Neural crest cell (in vitro differentiated cells): Measurements from ENCODE around the gene ARHGAP15. TPM values are rescaled to one million over a fixed set of nuclear protein-coding genes. Genes with fewer than 3 reads are reported as not detected.
A peak's percentile ranks its signal among the peaks of the same experiment; 100 is the strongest.

ENCODE experiments used
- DNase-seq: peaks from one replicate; pipeline ENCODE4 v3.0.0; 2021; ENCODE audit warnings: low read depth, mixed read lengths, low spot score
- H3K27ac Mint-ChIP-seq: one replicate; pipeline ENCODE4 v1.8.0; 2021; ENCODE audit warnings: mild to moderate bottlenecking, mixed read lengths; ENCODE audit not compliant: unreplicated experiment
- H3K27me3 Mint-ChIP-seq: 2 replicates; pipeline ENCODE4 v1.8.0; 2021; ENCODE audit warnings: low read depth, mild to moderate bottlenecking, mixed read lengths
- H3K36me3 Mint-ChIP-seq: 2 replicates; pipeline ENCODE4 v1.8.0; 2021; ENCODE audit warnings: low read depth, mild to moderate bottlenecking, mixed read lengths
- H3K4me1 Mint-ChIP-seq: 2 replicates; pipeline ENCODE4 v1.8.0; 2021; ENCODE audit warnings: mixed read lengths
- H3K4me3 Mint-ChIP-seq: one replicate; pipeline ENCODE4 v1.8.0; 2021; ENCODE audit warnings: mild to moderate bottlenecking, mixed read lengths
- H3K9me3 Mint-ChIP-seq: 2 replicates; pipeline ENCODE4 v1.8.0; 2021; ENCODE audit warnings: mixed read lengths
- CTCF ChIP-seq: fragments of 200-600 bp; sonication (generic); conservative IDR thresholded peaks from 2 replicates; pipeline ENCODE4 v1.5.0; 2021; ENCODE audit warnings: antibody characterized with exemption, mild to moderate bottlenecking
- total RNA-seq: library from RNA; stranded (reverse); gene quantifications from 2 replicates; pipeline ENCODE4 v1.2.1, GENCODE V29; 2021

ARHGAP15 gene
- total RNA-seq, 1 donor from 2014 or later = 2.8 TPM

- peaks cover 35% of the 10 kb centered on the region for H3K4me1 Mint-ChIP-seq
- no peak for TF ChIP-seq CTCF
- no peaks in the 10 kb centered on the region for H3K27me3 Mint-ChIP-seq
Observed at GRCh38 chr2:143734507-143734906, 605.3 kb downstream of the ARHGAP15 start.

GRCh38 chr2:143736904-143737303 is 607.7 kb downstream of the ARHGAP15 start:
- Mint-ChIP-seq H3K4me1 (peaks cover 19% of the 10 kb centered on the region), H3K27me3 (no peaks in the 10 kb centered on the region), H3K27ac (no peak overlapping the region), H3K36me3 (no peaks in the 10 kb centered on the region), H3K4me3 (no peak overlapping the region), H3K9me3 (peaks cover 5% of the 10 kb centered on the region)
- DNase-seq = no peak
- TF ChIP-seq CTCF = no peak

More at GRCh38 chr2:143734507-143734906, 605.3 kb downstream of the ARHGAP15 start:
- H3K9me3 Mint-ChIP-seq = peaks cover under 1% of the 10 kb centered on the region
- no peaks in the 10 kb centered on the region for H3K36me3 Mint-ChIP-seq
- DNase-seq = no peak
- H3K27ac Mint-ChIP-seq = no peak overlapping the region
- H3K4me3 Mint-ChIP-seq = no peak overlapping the region

- Mint-ChIP-seq H3K4me3 (no peak overlapping the region), H3K4me1 (no peaks in the 10 kb centered on the region), H3K36me3 (no peaks in the 10 kb centered on the region), H3K9me3 (peaks cover 5% of the 10 kb centered on the region), H3K27ac (no peak overlapping the region), H3K27me3 (no peaks in the 10 kb centered on the region)
- no peak for TF ChIP-seq CTCF
- no peak for DNase-seq
Observed at GRCh38 chr2:143740431-143740830, 611.2 kb downstream of the ARHGAP15 start.

GRCh38 chr2:143741205-143741604 is 612.0 kb downstream of the ARHGAP15 start:
- Mint-ChIP-seq H3K9me3 (peaks cover 5% of the 10 kb centered on the region), H3K4me1 (no peaks in the 10 kb centered on the region), H3K4me3 (no peak overlapping the region), H3K27ac (no peak overlapping the region), H3K36me3 (no peaks in the 10 kb centered on the region), H3K27me3 (no peaks in the 10 kb centered on the region)
- no peak for TF ChIP-seq CTCF
- no peak for DNase-seq

GRCh38 chr2:143742581-143742980 is 613.4 kb downstream of the ARHGAP15 start:
- Mint-ChIP-seq H3K27ac (peak overlapping the region; percentile 77), H3K27me3 (no peaks in the 10 kb centered on the region), H3K36me3 (no peaks in the 10 kb centered on the region), H3K4me1 (no peaks in the 10 kb centered on the region), H3K4me3 (no peak overlapping the region), H3K9me3 (peaks cover 5% of the 10 kb centered on the region)
- DNase-seq = no peak
- TF ChIP-seq CTCF = no peak

- Mint-ChIP-seq H3K4me1 (no peaks in the 10 kb centered on the region), H3K27ac (no peak overlapping the region), H3K36me3 (no peaks in the 10 kb centered on the region), H3K4me3 (no peak overlapping the region), H3K9me3 (peaks cover 5% of the 10 kb centered on the region), H3K27me3 (no peaks in the 10 kb centered on the region)
- DNase-seq = no peak
- no peak for TF ChIP-seq CTCF
Observed at GRCh38 chr2:143744114-143744513, 614.9 kb downstream of the ARHGAP15 start.
